ENCODE results near the gene PEX1.
"Not testable (repeated sequence)": the region's sequence is repeated elsewhere in the genome, so short reads cannot be mapped to it uniquely, and the experiment has no call there.

The PEX1 gene

GRCh38 chr7:92528188-92528957 is at the start of gene PEX1, which contains the start of gene RBM48:
TSS of gene PEX1 (minus strand) at chr7:92528520. CDS start at chr7:92528435, 85 bp downstream.
TSS of gene RBM48 (plus strand) at chr7:92528795. CDS start at chr7:92528814, 19 bp downstream.
- peak; percentile 98 for DNase-seq

- no peak for DNase-seq
These were observed 48.0 kb upstream of the PEX1 start for GRCh38 chr7:92576296-92576695.

GRCh38 chr7:92569137-92569536 is 40.8 kb upstream of the PEX1 start:
- DNase-seq, result no peak

- DNase-seq, result no peak
These were observed 39.1 kb upstream of the PEX1 start for GRCh38 chr7:92567460-92567859.

GRCh38 chr7:92563345-92563744 is 35.0 kb upstream of the PEX1 start:
- DNase-seq, result no peak

GRCh38 chr7:92560602-92561001 is 32.3 kb upstream of the PEX1 start:
- DNase-seq, result no peak

- no peak for DNase-seq
These were observed 29.6 kb upstream of the PEX1 start for GRCh38 chr7:92557808-92558362.

- no peak for DNase-seq
These were observed 28.9 kb upstream of the PEX1 start for GRCh38 chr7:92557249-92557648.

GRCh38 chr7:92550194-92550593 is 21.9 kb upstream of the PEX1 start:
- no peak for DNase-seq

- no peak for DNase-seq
These were observed 19.3 kb upstream of the PEX1 start for GRCh38 chr7:92547579-92547978.

- no peak for DNase-seq
These were observed 18.7 kb upstream of the PEX1 start for GRCh38 chr7:92546856-92547497.

- not testable (repeated sequence) for DNase-seq
These were observed 16.8 kb upstream of the PEX1 start for GRCh38 chr7:92545116-92545515.

GRCh38 chr7:92543542-92543941 is 15.2 kb upstream of the PEX1 start:
- not testable (repeated sequence) for DNase-seq

GRCh38 chr7:92534572-92534971 is 6.3 kb upstream of the PEX1 start:
- DNase-seq, result no peak

GRCh38 chr7:92528958-92529264 is 591 bp upstream of the PEX1 start:
- no peak for DNase-seq

GRCh38 chr7:92527300-92528187 is 776 bp downstream of the PEX1 start:
- DNase-seq, result peak; percentile 62

GRCh38 chr7:92523110-92523509 is 5.2 kb downstream of the PEX1 start:
- DNase-seq, result no peak

GRCh38 chr7:92520024-92520423 is 8.3 kb downstream of the PEX1 start:
- no peak for DNase-seq

GRCh38 chr7:92517631-92518030 is 10.7 kb downstream of the PEX1 start:
- DNase-seq, result no peak

- DNase-seq, result no peak
These were observed 15.0 kb downstream of the PEX1 start for GRCh38 chr7:92513167-92513902.

GRCh38 chr7:92508946-92509345 is 19.4 kb downstream of the PEX1 start:
- DNase-seq, result no peak

GRCh38 chr7:92506363-92506762 is 22.0 kb downstream of the PEX1 start:
- no peak for DNase-seq
